Measurements from ENCODE around the gene PDCD7.
"Not testable (repeated sequence)": the region's sequence is repeated elsewhere in the genome, so short reads cannot be mapped to it uniquely, and the experiment has no call there.

The PDCD7 gene

DNA sequence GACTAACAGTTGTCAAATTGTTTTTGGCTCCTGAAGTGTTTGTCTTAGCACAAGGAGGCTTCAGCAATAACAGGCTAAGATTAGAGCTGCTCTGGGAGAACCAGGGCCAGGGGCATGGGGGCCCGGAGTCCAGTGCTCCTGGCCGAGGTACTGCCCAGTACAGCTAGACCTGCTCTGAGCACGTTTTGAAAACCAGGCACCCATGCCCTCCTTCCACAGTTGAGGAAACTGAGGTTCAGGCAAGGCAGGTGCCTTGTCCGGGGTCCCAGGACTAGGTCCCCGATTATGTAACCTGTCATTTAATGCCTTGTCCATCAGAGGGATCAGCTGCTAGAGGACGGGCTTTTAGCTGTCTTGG lies 37.9 kb downstream of the PDCD7 start:
- no peak for TF ChIP-seq CTCF (IDR thresholded peaks at IDR 0.05; ENCODE audit: insufficient read depth, low read depth, low read length, missing control alignments)
- no peak overlapping the region for H3K4me3 ChIP-seq (ENCODE audit: low read length)
- no peak for DNase-seq (ENCODE audit: low read depth)

DNA sequence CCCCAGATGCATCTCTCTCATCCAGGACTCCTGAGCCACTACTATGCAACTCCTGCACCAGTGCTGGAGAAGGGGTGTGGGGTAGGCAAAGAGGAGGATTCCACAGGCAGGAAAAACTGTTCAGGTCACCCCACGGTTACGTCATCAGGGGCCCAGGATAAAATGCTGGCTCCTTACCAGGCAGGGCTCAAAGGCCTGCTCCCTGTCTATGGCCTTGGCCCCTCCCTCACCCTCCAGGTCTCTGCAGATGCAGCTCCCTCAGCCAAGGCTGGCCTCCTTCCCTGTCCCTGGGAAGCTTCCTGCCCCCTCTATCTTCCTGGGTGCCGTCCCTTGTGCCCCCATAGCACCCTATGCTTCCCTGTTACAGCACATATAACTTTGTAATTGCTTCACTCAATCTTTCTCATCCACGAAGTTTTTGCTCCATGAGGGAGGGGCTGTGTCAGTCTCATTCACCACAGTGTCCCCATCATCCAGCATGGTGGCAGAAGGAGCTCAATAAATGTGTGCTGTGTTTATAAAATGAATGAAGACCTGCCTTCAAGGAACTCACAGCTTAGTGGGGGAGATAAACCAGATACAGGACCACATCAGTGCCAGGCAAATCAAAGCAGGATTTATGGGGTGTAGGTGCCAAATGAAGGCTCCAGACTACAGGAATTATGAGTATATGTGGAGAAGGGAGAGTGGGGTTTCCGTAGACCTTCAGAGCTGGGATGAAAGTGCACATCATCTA lies 38.4 kb downstream of the PDCD7 start:
- no peak for DNase-seq (ENCODE audit: low read depth)
- no peak for TF ChIP-seq CTCF (IDR thresholded peaks at IDR 0.05; ENCODE audit: insufficient read depth, low read depth, low read length, missing control alignments)
- no peak overlapping the region for H3K4me3 ChIP-seq (ENCODE audit: low read length)

- no peak for TF ChIP-seq CTCF (IDR thresholded peaks at IDR 0.05; ENCODE audit: insufficient read depth, low read depth, low read length, missing control alignments)
- no peak overlapping the region for H3K4me3 ChIP-seq (ENCODE audit: low read length)
Observed at GRCh38 chr15:65094294-65094995, 39.2 kb downstream of the PDCD7 start.

GRCh38 chr15:65093793-65094170 lies 39.8 kb downstream of the PDCD7 start:
- not testable (repeated sequence) for DNase-seq (ENCODE audit: low read depth); H3K4me3 ChIP-seq (ENCODE audit: low read length)

More at GRCh38 chr15:65094294-65094995, 39.2 kb downstream of the PDCD7 start:
- DNase-seq (ENCODE audit: low read depth) = no peak

DNA sequence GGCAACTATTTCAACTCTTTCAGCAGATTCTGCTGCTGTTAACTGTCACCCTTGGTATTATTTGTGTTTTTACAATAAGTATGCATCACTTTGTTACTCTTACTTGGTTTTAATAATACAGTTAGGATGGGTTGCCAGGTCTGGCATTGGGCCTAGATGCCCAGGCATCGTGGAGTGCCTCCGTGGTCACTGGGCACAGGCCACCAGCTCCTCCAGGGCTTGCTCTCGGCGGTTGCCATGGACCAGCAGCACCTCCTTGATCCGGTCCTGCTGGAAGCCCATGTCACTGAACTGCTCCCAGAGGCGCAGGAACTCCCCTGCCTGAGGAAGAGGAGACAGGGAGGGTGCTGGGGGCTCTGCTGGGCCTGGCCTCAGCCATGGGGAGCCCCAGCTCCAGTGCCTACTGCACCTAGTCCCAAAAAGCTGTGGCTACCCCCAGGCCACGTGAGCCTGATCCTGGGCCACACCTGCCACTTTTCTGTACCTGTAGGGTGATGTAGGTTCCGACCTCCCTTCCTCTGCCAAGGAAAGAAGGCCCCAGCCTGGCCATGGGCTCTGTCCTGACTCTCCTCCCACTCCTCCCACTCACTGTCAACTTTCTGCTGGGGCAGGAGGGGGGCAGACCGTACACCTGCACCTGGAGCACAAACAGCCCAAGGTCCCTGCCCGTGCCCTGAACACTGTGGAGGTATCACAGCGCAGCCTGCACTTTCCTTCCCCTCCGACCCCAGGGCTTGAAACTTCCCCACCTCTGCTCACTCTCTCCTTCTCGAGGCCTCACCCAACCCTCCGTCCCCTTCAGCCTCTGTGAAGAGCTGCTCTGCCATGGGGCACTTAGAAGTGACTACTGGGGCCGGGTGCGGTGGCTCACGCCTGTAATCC lies 40.5 kb downstream of the PDCD7 start:
- no peak overlapping the region for H3K4me3 ChIP-seq (ENCODE audit: low read length)
- no peak for DNase-seq (ENCODE audit: low read depth)

GRCh38 chr15:65091946-65092770 lies 41.5 kb downstream of the PDCD7 start:
- no peak overlapping the region for H3K4me3 ChIP-seq (ENCODE audit: low read length)
- no peak for DNase-seq (ENCODE audit: low read depth)
- no peak for TF ChIP-seq CTCF (IDR thresholded peaks at IDR 0.05; ENCODE audit: insufficient read depth, low read depth, low read length, missing control alignments)

More for the DNA sequence above, 40.5 kb downstream of the PDCD7 start:
- no peak for TF ChIP-seq CTCF (IDR thresholded peaks at IDR 0.05; ENCODE audit: insufficient read depth, low read depth, low read length, missing control alignments)
